NCI-H128 (cell line): ENCODE measurements around the gene LIMS2.

Source experiments
- DNase-seq: peaks from one replicate; lab custom pipeline; 2025; ENCODE audit not compliant: unreplicated experiment; lab: John Stamatoyannopoulos, UW

The LIMS2 gene

GRCh38 chr2:127635380-127636237 is 39.7 kb downstream of the LIMS2 start:
- no peak for DNase-seq

GRCh38 chr2:127634626-127635379 is 40.5 kb downstream of the LIMS2 start:
- no peak for DNase-seq

GRCh38 chr2:127634066-127634617 is 41.2 kb downstream of the LIMS2 start:
- no peak for DNase-seq

- DNase-seq: no peak
These were observed 41.7 kb downstream of the LIMS2 start for GRCh38 chr2:127633556-127634065.

GRCh38 chr2:127632592-127633489 is 42.5 kb downstream of the LIMS2 start:
- no peak for DNase-seq

- DNase-seq: no peak
These were observed 43.2 kb downstream of the LIMS2 start for GRCh38 chr2:127631997-127632581.

- DNase-seq: no peak
These were observed 43.8 kb downstream of the LIMS2 start for GRCh38 chr2:127631541-127631996.

GRCh38 chr2:127630864-127631540 is 44.3 kb downstream of the LIMS2 start:
- DNase-seq: no peak

GRCh38 chr2:127630096-127630863 is 45.0 kb downstream of the LIMS2 start:
- no peak for DNase-seq

GRCh38 chr2:127629637-127630036 is 45.7 kb downstream of the LIMS2 start:
- DNase-seq: no peak

GRCh38 chr2:127628767-127629614 is 46.3 kb downstream of the LIMS2 start:
- DNase-seq: no peak

- DNase-seq: no peak
These were observed 47.4 kb downstream of the LIMS2 start for GRCh38 chr2:127627740-127628571.

- no peak for DNase-seq
These were observed 48.2 kb downstream of the LIMS2 start for GRCh38 chr2:127626917-127627739.

GRCh38 chr2:127626175-127626574 is 49.2 kb downstream of the LIMS2 start:
- DNase-seq: no peak

- no peak for DNase-seq
These were observed 49.8 kb downstream of the LIMS2 start for GRCh38 chr2:127625572-127625951.
